Activated CD8-positive, alpha-beta T cell treated with anti-CD3 and anti-CD28 coated beads for 36 hours (primary cell): ENCODE data around the gene NDUFB6. TPM values are rescaled to one million over a fixed set of nuclear protein-coding genes. Genes with fewer than 3 reads are reported as not detected.
"Not testable (repeated sequence)": the region's sequence is repeated elsewhere in the genome, so short reads cannot be mapped to it uniquely, and the experiment has no call there.

Source experiments
- ATAC-seq: fragments of 200-7000 bp; cut with Tn5 transposase; one replicate; pipeline ENCODE4 v1.10.0; 2021; ENCODE audit warnings: mild to moderate bottlenecking, moderate library complexity
- CTCF ChIA-PET: fragments of 350-600 bp; sonication (Branson Sonifier 250); formaldehyde crosslinking; loops from one replicate; lab custom pipeline; 2021; ENCODE audit warnings: antibody characterized with exemption; lab: Charles Lee
- POLR2A ChIA-PET: fragments of 350-600 bp; sonication (Branson Sonifier 250); formaldehyde crosslinking; loops from one replicate; lab custom pipeline; 2021; ENCODE audit warnings: antibody characterized with exemption; lab: Charles Lee
- DNase-seq: peaks from one replicate; pipeline ENCODE4 v3.0.0-alpha.2; 2020
- H3K27ac Mint-ChIP-seq: one replicate; pipeline ENCODE4 v1.8.0; 2021; ENCODE audit warnings: mild to moderate bottlenecking, mixed read lengths
- H3K27me3 Mint-ChIP-seq: one replicate; pipeline ENCODE4 v1.8.0; 2021; ENCODE audit warnings: mixed read lengths
- H3K36me3 Mint-ChIP-seq: one replicate; pipeline ENCODE4 v1.8.0; 2021; ENCODE audit warnings: low read depth, mixed read lengths
- H3K4me1 Mint-ChIP-seq: one replicate; pipeline ENCODE4 v1.8.0; 2021; ENCODE audit warnings: low read depth, mixed read lengths
- H3K4me3 Mint-ChIP-seq: one replicate; pipeline ENCODE4 v1.8.0; 2021; ENCODE audit warnings: mild to moderate bottlenecking, moderate library complexity, mixed read lengths
- H3K9me3 Mint-ChIP-seq: one replicate; pipeline ENCODE4 v1.8.0; 2021; ENCODE audit warnings: mixed read lengths
- intact Hi-C: fragments of 100-400 bp; cut with micrococcal nuclease; formaldehyde crosslinking; loops from one replicate; pipeline ENCODE4 v1.10.0; 2022
- total RNA-seq, 2 experiments: library from RNA; stranded (reverse); gene quantifications; one replicate each; pipeline ENCODE4 v1.2.3, GENCODE V29; 2021
- TF ChIP-seq, protein P1 (sequence below): fragments of 200-600 bp; IDR thresholded peaks from one replicate; pipeline ENCODE4 v1.8.0; 2022; ENCODE audit warnings: antibody characterized with exemption, mild to moderate bottlenecking

Gene NDUFB6
- total RNA-seq, 2 experiments from 2014 or later: 61.4 to 63.4 TPM

DNA sequence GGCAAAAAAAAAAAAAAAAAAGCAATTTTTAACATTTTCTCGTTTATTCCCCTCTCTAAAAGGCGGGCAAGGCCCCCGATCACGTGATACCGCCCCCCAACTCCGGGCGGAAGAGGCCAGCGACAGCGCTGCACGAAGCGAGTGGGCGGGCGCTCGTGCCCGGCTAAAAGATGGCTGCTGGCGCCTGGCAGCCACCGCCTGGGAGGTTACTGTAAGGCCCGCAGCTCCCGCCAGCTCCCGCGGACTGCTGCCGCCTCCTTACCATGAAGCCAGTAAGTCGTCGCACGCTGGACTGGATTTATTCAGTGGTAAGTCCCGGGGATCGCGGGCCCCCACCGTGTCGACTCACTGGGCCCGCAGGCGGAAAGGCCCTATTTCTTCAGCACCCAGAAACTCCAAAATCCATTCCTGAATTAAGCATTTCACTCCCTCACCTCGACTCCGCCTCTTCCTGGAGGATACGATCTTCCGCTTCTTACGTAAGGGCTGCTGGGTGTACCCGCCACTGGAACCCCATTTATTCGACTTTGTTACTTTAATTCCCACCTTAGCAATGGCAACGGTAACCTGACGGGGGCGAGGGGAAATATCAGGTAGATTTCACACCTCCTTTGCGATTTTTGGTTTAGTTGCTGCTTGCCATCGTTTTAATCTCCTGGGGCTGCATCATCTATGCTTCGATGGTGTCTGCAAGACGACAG is 20.6 kb downstream of the NDUFB6 start, which contains the start of the genes SMIM27 and TOPORS:
TSS of gene SMIM27 (plus strand) at position 156 of the 701 bp plus-strand sequence. CDS start at position 264, 108 bp downstream.
TSS of gene TOPORS (minus strand) at position 415 of the 701 bp plus-strand sequence. CDS start at position 265, 150 bp downstream.
- Mint-ChIP-seq H3K36me3 (peaks cover 37% of the 10 kb centered on the region), H3K27me3 (no peaks in the 10 kb centered on the region)
- POLR2A ChIA-PET: interaction anchor here (0.8 to 2.7 kb wide), 9 partner anchors 9 to 482 kb away, joined by 3 to 13 read pairs (median 4); partner anchors contain the start of genes DNAJA1, NDUFB6 and RIGI

DNA sequence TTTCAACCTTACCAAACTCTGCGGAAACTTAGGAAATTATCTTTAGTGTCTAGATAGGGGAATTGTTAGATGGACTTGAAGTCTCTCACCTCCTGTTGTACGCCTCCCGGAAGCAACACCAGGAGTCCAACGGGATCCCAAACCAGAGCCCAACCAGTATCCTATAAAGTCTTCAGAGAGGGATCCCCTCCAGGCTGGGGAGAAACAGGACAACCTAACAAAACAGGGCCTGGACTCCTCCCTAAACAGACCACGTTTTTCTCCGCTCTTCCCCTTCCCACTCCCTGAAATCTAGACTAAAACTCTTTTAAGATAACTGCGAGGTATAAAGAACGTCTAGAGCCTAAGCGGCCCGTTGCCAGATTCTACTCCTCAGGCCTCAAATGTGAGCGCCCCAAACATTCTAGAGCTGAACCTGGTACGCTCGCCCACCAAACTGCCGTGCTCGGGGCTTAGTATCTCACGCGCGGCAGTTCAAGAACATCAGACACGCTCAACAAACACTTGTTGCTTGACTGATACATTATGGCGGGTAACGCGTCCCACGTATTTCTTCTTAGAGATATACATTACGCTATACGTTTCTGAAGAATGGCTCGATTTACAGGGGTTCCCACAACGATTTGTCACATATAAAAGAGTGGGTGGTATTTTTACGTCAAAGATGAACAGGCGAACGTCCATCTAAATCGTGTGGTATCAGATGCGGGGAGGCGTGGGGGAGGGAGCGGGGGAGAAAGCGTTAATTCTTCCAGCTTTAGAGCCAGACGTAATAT is 21.5 kb downstream of the NDUFB6 start:
- peak overlapping the region; percentile 86 for H3K4me3 Mint-ChIP-seq
- TF ChIP-seq, protein P1, sequence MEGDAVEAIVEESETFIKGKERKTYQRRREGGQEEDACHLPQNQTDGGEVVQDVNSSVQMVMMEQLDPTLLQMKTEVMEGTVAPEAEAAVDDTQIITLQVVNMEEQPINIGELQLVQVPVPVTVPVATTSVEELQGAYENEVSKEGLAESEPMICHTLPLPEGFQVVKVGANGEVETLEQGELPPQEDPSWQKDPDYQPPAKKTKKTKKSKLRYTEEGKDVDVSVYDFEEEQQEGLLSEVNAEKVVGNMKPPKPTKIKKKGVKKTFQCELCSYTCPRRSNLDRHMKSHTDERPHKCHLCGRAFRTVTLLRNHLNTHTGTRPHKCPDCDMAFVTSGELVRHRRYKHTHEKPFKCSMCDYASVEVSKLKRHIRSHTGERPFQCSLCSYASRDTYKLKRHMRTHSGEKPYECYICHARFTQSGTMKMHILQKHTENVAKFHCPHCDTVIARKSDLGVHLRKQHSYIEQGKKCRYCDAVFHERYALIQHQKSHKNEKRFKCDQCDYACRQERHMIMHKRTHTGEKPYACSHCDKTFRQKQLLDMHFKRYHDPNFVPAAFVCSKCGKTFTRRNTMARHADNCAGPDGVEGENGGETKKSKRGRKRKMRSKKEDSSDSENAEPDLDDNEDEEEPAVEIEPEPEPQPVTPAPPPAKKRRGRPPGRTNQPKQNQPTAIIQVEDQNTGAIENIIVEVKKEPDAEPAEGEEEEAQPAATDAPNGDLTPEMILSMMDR: no peak
- no peaks in the 10 kb centered on the region for H3K27me3 Mint-ChIP-seq
- H3K27ac Mint-ChIP-seq: peak overlapping the region; percentile 100
- intact Hi-C loops: loop anchor here (1.0 to 2.0 kb wide), 2 partner anchors 22 to 25 kb away; partner anchors contain the start of genes NDUFB6 and RIGI
- peaks cover 39% of the 10 kb centered on the region for H3K36me3 Mint-ChIP-seq
- ChIA-PET POLR2A (interaction anchor here (0.7 to 2.7 kb wide), 11 partner anchors 11 to 482 kb away, joined by 3 to 13 read pairs (median 4); partner anchors contain the start of genes DNAJA1, NDUFB6 and RIGI), CTCF (interaction anchor here (0.6 to 3.8 kb wide), 14 partner anchors 8 to 172 kb away, joined by 3 to 26 read pairs (median 4); partner anchors contain the start of genes ACO1, NDUFB6 and RIGI)
- ATAC-seq: peak; percentile 40
- no peaks in the 10 kb centered on the region for H3K9me3 Mint-ChIP-seq
- DNase-seq: peak; percentile 76
- H3K4me1 Mint-ChIP-seq: peaks cover 50% of the 10 kb centered on the region

More for the DNA sequence above, 20.6 kb downstream of the NDUFB6 start, which contains the start of the genes SMIM27 and TOPORS:
- CTCF ChIA-PET: interaction anchor here (0.6 to 3.8 kb wide), 9 partner anchors 9 to 173 kb away, joined by 3 to 26 read pairs (median 5); partner anchors contain the start of genes ACO1 and RIGI
- H3K4me1 Mint-ChIP-seq: peaks cover 45% of the 10 kb centered on the region
- ATAC-seq (peak; percentile 67), DNase-seq (peak; percentile 93)
- no peaks in the 10 kb centered on the region for H3K9me3 Mint-ChIP-seq
- peak within 1 kb of the TSS; percentile 86 for H3K4me3 Mint-ChIP-seq
- intact Hi-C loops: loop anchor here (1.0 kb wide), 1 partner anchor 21 kb away; the partner anchor contains the start of gene NDUFB6
- peak within 1 kb of the TSS; percentile 100 for H3K27ac Mint-ChIP-seq
- TF ChIP-seq, protein P1: no peak

DNA sequence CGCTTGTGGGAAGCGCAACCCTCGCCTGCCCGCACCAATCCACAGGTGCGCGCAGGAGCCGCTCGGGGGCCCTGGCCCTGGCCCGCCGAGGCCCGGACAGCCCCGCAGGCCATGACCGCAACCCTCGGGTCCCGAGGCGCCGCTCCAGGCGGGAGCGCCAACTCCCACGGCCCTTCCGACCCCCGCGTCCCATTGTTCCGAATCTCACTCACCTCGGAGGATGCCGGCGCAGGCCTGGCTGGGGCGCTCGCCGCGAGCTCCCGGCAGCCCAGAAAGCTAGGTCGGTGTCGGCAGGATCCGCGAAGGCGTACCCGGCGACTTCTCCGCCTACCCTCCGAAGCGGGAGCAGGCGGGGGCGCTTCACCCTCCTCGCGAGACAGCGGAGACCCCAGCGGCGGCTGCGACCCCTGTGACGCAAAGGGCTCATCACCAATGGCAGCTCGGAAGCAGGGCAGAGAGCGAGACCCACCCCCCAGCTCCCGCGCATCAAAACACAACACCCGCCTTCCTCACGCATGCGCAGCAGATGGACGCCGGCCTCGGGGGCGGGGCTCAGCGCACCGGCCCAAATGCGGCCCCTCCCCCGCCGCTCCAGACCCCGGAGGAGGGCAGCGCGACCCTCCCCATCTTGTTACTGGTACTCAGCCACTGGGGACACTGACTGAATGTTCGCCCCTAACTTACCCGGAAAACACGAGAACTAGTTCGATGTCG is 22.2 kb downstream of the NDUFB6 start:
- ATAC-seq: peak; percentile 72
- H3K9me3 Mint-ChIP-seq: no peaks in the 10 kb centered on the region
- H3K36me3 Mint-ChIP-seq: peaks cover 37% of the 10 kb centered on the region
- H3K4me3 Mint-ChIP-seq: peak overlapping the region; percentile 86
- TF ChIP-seq, protein P1: no peak
- intact Hi-C loops: loop anchor here (2.0 kb wide), 1 partner anchor 24 kb away; the partner anchor contains the start of gene RIGI
- H3K27ac Mint-ChIP-seq: peak overlapping the region; percentile 100
- ChIA-PET CTCF (interaction anchor here (0.6 to 3.7 kb wide), 8 partner anchors 15 to 594 kb away, joined by 3 to 22 read pairs (median 6); partner anchors contain the start of genes NDUFB6 and RIGI), POLR2A (interaction anchor here (0.6 to 2.7 kb wide), 10 partner anchors 10 to 475 kb away, joined by 3 to 13 read pairs (median 4); partner anchors contain the start of genes DNAJA1, NDUFB6 and RIGI)
- peak; percentile 95 for DNase-seq
- peaks cover 51% of the 10 kb centered on the region for H3K4me1 Mint-ChIP-seq
- no peaks in the 10 kb centered on the region for H3K27me3 Mint-ChIP-seq

DNA sequence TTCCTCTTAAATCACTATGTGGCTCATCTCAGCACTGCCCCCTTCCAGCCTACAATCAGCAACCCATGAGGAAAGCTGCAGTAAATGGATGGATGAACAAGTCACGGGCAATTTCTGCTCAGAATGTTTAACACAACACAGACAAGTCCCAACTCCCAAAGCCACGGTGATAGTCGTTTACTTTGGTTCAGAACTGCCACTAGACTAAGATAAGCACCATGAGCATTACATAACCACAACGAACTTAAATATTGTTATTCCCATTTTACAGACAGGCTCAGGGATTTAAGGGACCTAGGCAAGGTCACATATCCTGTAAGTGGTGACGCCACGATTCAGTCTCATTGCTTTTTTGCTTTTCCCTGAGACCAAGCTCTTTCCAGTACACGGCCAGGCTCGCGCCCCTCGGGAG is 22.8 kb downstream of the NDUFB6 start:
- Mint-ChIP-seq H3K27me3 (no peaks in the 10 kb centered on the region), H3K4me3 (peak overlapping the region; percentile 86), H3K4me1 (peaks cover 49% of the 10 kb centered on the region), H3K9me3 (no peaks in the 10 kb centered on the region), H3K36me3 (peaks cover 37% of the 10 kb centered on the region), H3K27ac (peak overlapping the region; percentile 76)
- ChIA-PET POLR2A (interaction anchor here (0.6 to 2.7 kb wide), 8 partner anchors 9 to 475 kb away, joined by 3 to 13 read pairs (median 5); partner anchors contain the start of genes DNAJA1, NDUFB6 and RIGI), CTCF (interaction anchor here (0.6 to 3.7 kb wide), 9 partner anchors 16 to 595 kb away, joined by 3 to 22 read pairs (median 9); partner anchors contain the start of genes NDUFB6 and RIGI)
- ATAC-seq (no peak), DNase-seq (no peak)
- intact Hi-C loops: loop anchor here (2.0 kb wide), 1 partner anchor 23 kb away; the partner anchor contains the start of gene RIGI
- TF ChIP-seq, protein P1: no peak

DNA sequence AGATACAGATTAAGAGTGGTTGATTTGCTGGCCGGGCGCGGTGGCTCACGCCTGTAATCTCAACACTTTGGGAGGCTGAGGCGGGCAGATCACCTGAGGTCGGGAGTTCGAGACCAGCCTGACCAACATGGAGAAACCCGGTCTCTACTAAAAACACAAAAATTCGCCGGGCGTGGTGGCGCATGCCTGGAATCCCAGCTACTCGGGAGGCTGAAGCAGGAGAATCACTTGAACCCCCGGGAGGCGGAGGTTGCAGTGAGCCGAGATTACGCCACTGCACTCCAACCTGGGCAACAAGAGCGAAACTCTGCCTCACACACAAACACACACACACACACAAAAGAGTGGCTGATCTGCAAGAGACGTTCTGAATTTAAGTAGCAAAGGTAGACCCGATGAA is 24.7 kb downstream of the NDUFB6 start:
- H3K4me3 Mint-ChIP-seq, H3K27ac Mint-ChIP-seq, intact Hi-C loops, H3K27me3 Mint-ChIP-seq, ATAC-seq, H3K9me3 Mint-ChIP-seq, DNase-seq, POLR2A ChIA-PET: not testable (repeated sequence)
- Mint-ChIP-seq H3K4me1 (peaks cover 33% of the 10 kb centered on the region), H3K36me3 (peaks cover 40% of the 10 kb centered on the region)
- CTCF ChIA-PET: interaction anchor here (1.0 to 2.9 kb wide), 4 partner anchors 25 to 170 kb away, joined by 3 to 17 read pairs (median 6); partner anchors contain the start of gene NDUFB6
